Adipocyte (in vitro differentiated cells): ENCODE results near the gene MRPS34.

Experiments used
- DNase-seq: peaks from one replicate; pipeline ENCODE4 v3.0.0-alpha.2; 2015; ENCODE audit warnings: low read depth
- H3K27me3 ChIP-seq: replicated peaks from 2 replicates; pipeline ENCODE4 v1.7.0; 2013; ENCODE audit warnings: mild to moderate bottlenecking, low read length, moderate library complexity; ENCODE audit not compliant: control insufficient read depth, insufficient read depth
- H3K36me3 ChIP-seq: 2 replicates; pipeline ENCODE4 v1.7.0; 2013; ENCODE audit warnings: low read length, mild to moderate bottlenecking, moderate library complexity; ENCODE audit not compliant: control insufficient read depth, insufficient read depth, severe bottlenecking
- H3K4me1 ChIP-seq: 2 replicates; pipeline ENCODE4 v1.7.0; 2013; ENCODE audit warnings: mild to moderate bottlenecking, low read length, moderate library complexity; ENCODE audit not compliant: control insufficient read depth, insufficient read depth
- H3K4me3 ChIP-seq: 2 replicates; pipeline ENCODE4 v1.7.0; 2013; ENCODE audit warnings: mild to moderate bottlenecking, low read length, moderate library complexity
- H3K9ac ChIP-seq: 2 replicates; pipeline ENCODE4 v1.7.0; 2013; ENCODE audit warnings: mild to moderate bottlenecking, low read length, moderate library complexity
- H3K9me3 ChIP-seq: 2 replicates; pipeline ENCODE4 v1.7.0; 2013; ENCODE audit warnings: mild to moderate bottlenecking, low read length, moderate library complexity; ENCODE audit not compliant: control insufficient read depth

Gene MRPS34

GRCh38 chr16:1772908-1773702, at the start of gene MRPS34:
Gene MRPS34 (minus strand): TSS chr16:1773134. CDS start chr16:1773119, 15 bp downstream.
- no peaks in the 10 kb centered on the region for H3K9me3 ChIP-seq
- peak within 1 kb of the TSS; percentile 92 for H3K4me3 ChIP-seq
- H3K9ac ChIP-seq, result peak within 1 kb of the TSS; percentile 94
- H3K27me3 ChIP-seq, result no peaks in the 10 kb centered on the region
- DNase-seq, result peak; percentile 93
- peaks cover 29% of the 10 kb centered on the region for H3K36me3 ChIP-seq
- peaks cover 27% of the 10 kb centered on the region for H3K4me1 ChIP-seq

GRCh38 chr16:1821861-1822611, 49.1 kb upstream of the MRPS34 start:
- H3K27me3 ChIP-seq, result no peaks in the 10 kb centered on the region
- DNase-seq, result no peak
- H3K4me3 ChIP-seq, result no peak overlapping the region
- H3K9me3 ChIP-seq, result no peaks in the 10 kb centered on the region
- H3K9ac ChIP-seq, result no peak overlapping the region
- H3K36me3 ChIP-seq, result peaks cover 19% of the 10 kb centered on the region
- H3K4me1 ChIP-seq, result peaks cover 11% of the 10 kb centered on the region

GRCh38 chr16:1820946-1821290, 48.0 kb upstream of the MRPS34 start:
- no peak for DNase-seq
- Histone ChIP-seq H3K4me3 (no peak overlapping the region), H3K36me3 (peaks cover 26% of the 10 kb centered on the region), H3K9ac (no peak overlapping the region), H3K9me3 (no peaks in the 10 kb centered on the region), H3K27me3 (no peaks in the 10 kb centered on the region), H3K4me1 (peaks cover 11% of the 10 kb centered on the region)

GRCh38 chr16:1820096-1820945, 47.4 kb upstream of the MRPS34 start:
- no peaks in the 10 kb centered on the region for H3K27me3 ChIP-seq
- no peak overlapping the region for H3K4me3 ChIP-seq
- peaks cover 29% of the 10 kb centered on the region for H3K36me3 ChIP-seq
- H3K9me3 ChIP-seq, result no peaks in the 10 kb centered on the region
- H3K4me1 ChIP-seq, result peaks cover 5% of the 10 kb centered on the region
- DNase-seq, result no peak
- H3K9ac ChIP-seq, result no peak overlapping the region

GRCh38 chr16:1819611-1820010, 46.7 kb upstream of the MRPS34 start:
- Histone ChIP-seq H3K36me3 (peaks cover 30% of the 10 kb centered on the region), H3K4me1 (peaks cover 3% of the 10 kb centered on the region), H3K9ac (no peak overlapping the region), H3K9me3 (no peaks in the 10 kb centered on the region), H3K4me3 (no peak overlapping the region), H3K27me3 (no peaks in the 10 kb centered on the region)
- no peak for DNase-seq

- Histone ChIP-seq H3K36me3 (peaks cover 30% of the 10 kb centered on the region), H3K4me1 (peaks cover 3% of the 10 kb centered on the region), H3K27me3 (no peaks in the 10 kb centered on the region), H3K9me3 (no peaks in the 10 kb centered on the region), H3K4me3 (no peak overlapping the region), H3K9ac (no peak overlapping the region)
- no peak for DNase-seq
These were observed 46.1 kb upstream of the MRPS34 start for GRCh38 chr16:1818873-1819525.

GRCh38 chr16:1818204-1818872, 45.4 kb upstream of the MRPS34 start:
- no peak overlapping the region for H3K4me3 ChIP-seq
- H3K27me3 ChIP-seq, result no peaks in the 10 kb centered on the region
- peaks cover 34% of the 10 kb centered on the region for H3K36me3 ChIP-seq
- no peaks in the 10 kb centered on the region for H3K9me3 ChIP-seq
- no peaks in the 10 kb centered on the region for H3K4me1 ChIP-seq
- no peak for DNase-seq
- no peak overlapping the region for H3K9ac ChIP-seq

GRCh38 chr16:1817716-1818115, 44.8 kb upstream of the MRPS34 start:
- no peaks in the 10 kb centered on the region for H3K9me3 ChIP-seq
- H3K4me3 ChIP-seq, result no peak overlapping the region
- peaks cover 34% of the 10 kb centered on the region for H3K36me3 ChIP-seq
- peaks cover 3% of the 10 kb centered on the region for H3K4me1 ChIP-seq
- no peak for DNase-seq
- no peaks in the 10 kb centered on the region for H3K27me3 ChIP-seq
- no peak overlapping the region for H3K9ac ChIP-seq

GRCh38 chr16:1817276-1817589, 44.3 kb upstream of the MRPS34 start:
- no peak for DNase-seq
- Histone ChIP-seq H3K27me3 (no peaks in the 10 kb centered on the region), H3K36me3 (peaks cover 31% of the 10 kb centered on the region)

GRCh38 chr16:1816396-1817275, 43.7 kb upstream of the MRPS34 start:
- H3K4me1 ChIP-seq, result peaks cover 3% of the 10 kb centered on the region
- H3K36me3 ChIP-seq, result peaks cover 26% of the 10 kb centered on the region
- no peak for DNase-seq
- no peaks in the 10 kb centered on the region for H3K9me3 ChIP-seq
- H3K9ac ChIP-seq, result no peak overlapping the region
- H3K27me3 ChIP-seq, result no peaks in the 10 kb centered on the region
- no peak overlapping the region for H3K4me3 ChIP-seq

More at GRCh38 chr16:1817276-1817589, 44.3 kb upstream of the MRPS34 start:
- H3K9me3 ChIP-seq, result no peaks in the 10 kb centered on the region
- no peak overlapping the region for H3K9ac ChIP-seq
- no peak overlapping the region for H3K4me3 ChIP-seq
- H3K4me1 ChIP-seq, result peaks cover 3% of the 10 kb centered on the region
